Body of pancreas (tissue), 4 donors: ENCODE measurements around the gene PRSS23.

Experiments used
- CTCF ChIP-seq, 7 experiments: fragments of 450-650 bp in 4 of 7; fragments of 200-600 bp in 3 of 7; sonication (generic) in 3 of 7; IDR thresholded peaks; one replicate each; pipeline ENCODE4 v1.5.1; 2016 to 2019; ENCODE audit warnings: antibody characterized with exemption in 7 of 7
- POLR2A ChIP-seq, 3 donors: fragments of 450-650 bp; IDR thresholded peaks; one replicate each; pipeline ENCODE4 v1.6.1; 2016; ENCODE audit warnings: antibody characterized with exemption in 3 of 3, mild to moderate bottlenecking in 2 of 3

DNA sequence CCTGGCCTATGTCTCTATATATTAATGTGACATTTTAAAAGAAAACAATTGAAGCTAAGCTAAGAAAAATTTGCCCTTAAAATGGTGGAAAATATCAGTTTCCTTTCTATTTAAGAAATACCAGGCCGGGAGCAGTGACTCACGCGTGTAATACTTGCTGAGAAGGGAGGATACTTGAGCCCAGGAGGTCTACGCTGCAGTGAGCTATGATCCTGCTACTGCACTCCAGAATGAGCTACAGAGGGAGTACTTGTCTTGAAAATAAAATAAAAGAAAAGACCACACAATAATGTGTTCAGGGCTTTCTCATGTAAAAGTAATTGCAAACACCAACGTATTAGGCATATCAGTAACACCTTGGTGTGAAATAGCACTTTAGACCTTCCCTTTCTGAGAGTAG lies 1.4 kb upstream of the PRSS23 start:
- TF ChIP-seq CTCF (IDR thresholded peaks at IDR 0.05): no peak
- TF ChIP-seq POLR2A (IDR thresholded peaks at IDR 0.05): no peak
